HTERT RPE-1 (cell line): Measurements from ENCODE around the gene KCNA1.
"Not testable (repeated sequence)": the region's sequence is repeated elsewhere in the genome, so short reads cannot be mapped to it uniquely, and the experiment has no call there.

Experiments used
- in situ Hi-C: fragments of 300-500 bp; cut with MboI; formaldehyde crosslinking; loops from 4 replicates; pipeline ENCODE4 v1.14.3; 2020; ENCODE audit warnings: low sequenced_read_pairs

Gene KCNA1

DNA sequence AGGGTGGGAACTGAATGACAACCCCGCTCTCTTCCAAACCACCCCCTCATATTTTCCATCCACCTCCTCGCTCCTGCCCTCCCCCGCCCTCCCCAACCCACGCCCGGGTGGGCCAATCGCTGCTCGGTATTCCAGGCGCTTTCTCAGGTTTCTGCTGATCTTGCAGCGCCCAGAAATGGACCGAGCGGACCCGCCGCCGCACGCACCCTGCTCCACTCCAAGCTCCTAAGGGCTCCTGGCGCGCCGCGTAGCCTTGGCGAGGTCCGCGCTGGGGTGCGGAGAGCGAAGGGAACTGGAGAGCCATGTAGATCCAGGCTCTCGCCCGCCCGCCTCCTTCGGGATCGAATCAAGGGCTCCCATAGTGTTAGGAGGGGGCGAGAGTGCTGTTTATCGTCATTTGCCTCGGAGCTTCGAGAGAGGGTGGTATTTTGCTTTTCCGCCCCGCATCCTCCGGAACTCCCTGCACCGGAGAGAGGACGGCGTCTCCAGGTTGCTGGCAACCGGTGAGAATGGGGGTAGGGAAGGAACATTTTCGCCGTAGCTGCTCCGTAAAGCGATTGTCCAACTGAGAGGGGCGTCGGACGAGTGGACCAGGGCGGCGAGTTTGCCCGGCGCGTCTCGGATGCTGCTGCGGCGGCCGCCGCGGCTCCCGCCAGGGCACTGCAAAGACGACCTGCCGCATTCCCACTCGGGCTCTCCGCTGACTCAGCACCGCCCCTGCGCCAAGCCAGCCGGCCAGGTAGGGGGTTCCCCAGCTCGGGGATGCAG, at the start of gene KCNA1:
TSS of gene KCNA1 (plus strand) at position 172 of the 768 bp plus-strand sequence. CDS start 1,474 bp downstream, outside the sequence.
- in situ Hi-C loops = no loop called here

DNA sequence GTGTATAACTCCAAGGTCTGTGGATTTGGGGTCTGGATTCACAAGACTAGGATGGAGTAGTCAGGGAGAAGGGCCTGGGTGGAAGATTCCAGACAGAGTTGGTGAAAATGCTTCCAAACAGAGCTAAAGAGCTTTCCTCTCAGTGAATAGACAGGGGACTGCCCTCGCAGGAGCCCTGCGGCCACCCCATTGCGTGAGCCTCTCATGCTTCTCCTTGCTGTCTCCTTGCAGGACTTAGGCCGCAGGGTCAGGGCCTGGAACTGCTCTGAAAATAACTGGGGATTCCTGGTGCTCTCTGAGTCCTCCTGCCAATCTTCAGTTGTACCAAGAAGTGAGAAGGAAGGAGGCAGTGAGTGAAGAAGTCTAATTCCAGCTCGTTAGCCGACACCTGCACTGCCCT, 49.0 kb upstream of the KCNA1 start:
- in situ Hi-C loops = no loop called here

DNA sequence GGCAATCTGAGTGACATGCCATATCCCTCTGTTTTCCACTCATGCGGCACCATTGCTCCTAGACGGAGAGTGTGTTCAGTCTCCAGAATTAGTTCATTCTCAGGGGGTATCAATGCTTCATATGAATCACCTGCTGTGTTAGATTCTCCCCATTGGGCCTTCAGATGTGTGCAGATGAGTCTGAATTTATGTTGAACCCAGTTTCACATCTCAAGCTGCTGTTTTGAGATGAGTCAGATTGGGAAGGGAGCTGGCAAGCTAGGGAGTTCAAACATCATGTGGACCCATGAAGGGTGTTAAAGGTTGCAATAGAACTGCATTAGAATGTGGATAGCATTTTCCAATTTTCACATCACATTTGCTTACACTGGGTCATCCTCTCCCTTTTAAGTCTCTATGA, 46.9 kb upstream of the KCNA1 start:
- in situ Hi-C loops = no loop called here

DNA sequence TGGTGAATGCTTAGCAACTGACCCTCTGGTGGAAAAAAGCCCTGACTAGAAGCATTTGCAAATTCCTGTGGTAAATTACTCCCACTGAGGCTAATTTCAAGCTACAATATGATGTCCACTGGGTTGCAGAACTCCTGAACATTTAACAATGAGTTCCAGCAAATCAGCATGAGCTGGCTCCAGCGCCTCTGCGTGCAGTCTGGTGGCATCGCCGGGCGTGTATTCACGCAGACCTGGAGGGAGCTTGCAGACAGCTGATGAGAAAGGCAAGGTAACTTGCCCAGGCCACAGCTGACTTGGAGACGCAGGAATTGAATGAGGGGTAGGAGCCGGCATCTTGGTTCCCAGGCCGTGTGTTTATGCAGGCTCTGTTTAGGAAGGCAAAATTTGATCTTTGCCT, 45.1 kb upstream of the KCNA1 start:
- in situ Hi-C loops = no loop called here

DNA sequence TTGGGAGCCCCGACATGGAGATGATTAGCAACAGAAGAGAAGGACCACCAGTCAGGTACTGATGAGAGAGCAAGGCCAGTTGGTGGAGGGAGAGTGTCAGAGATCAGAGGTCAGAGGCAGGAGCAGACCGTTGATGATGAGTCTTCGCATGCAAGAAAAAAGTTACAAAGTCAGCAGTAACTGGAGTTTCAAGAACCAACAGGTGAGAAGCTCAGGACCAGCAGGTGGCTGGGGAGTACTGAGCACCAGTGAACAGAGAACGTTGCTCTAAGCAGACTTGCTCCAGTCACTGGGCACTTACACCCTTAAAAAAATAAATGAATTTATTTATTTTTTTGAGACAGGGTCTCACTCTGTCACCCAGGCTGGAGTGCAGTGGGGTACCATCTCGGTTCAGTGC, 44.5 kb upstream of the KCNA1 start:
- in situ Hi-C loops = no loop called here

DNA sequence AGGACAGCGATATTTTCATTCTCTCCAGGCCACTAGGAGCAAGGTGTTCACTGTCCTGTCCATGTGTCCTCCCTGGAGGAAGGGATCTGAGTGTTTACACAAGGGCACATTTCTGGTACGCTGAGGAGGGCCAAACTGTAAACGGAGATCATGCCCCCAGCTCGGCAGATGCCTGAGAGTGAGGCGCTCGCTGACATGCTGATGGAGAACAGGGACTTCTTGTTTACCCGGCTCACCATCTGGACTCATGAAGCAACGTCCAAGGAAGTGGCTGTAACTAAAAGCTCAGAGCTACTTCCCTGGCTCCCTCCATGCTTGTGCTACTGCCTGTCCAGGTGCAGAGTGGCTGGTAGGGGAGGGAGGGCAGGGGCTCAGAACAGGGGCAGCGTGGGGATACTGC, 43.4 kb upstream of the KCNA1 start:
- in situ Hi-C loops = no loop called here

DNA sequence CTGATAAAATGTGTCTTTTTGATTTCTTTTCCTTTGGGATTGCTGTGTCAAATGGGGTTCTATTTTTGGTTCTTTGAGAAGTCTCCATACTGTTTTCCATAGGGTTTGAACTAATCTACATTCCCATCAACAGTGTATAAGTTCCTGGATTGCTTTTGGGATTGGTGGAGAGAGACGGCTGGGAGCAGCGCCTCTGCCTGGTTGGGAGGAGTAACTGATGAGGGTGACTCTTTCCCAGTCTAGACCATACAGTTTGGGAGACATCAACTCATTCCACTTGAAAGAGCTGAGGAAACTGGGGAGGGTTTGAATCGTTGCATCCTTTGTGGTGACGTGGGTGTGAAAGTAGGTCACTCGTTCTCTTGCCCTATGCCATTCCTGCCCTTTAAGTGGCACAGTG, 42.3 kb upstream of the KCNA1 start:
- in situ Hi-C loops = no loop called here

DNA sequence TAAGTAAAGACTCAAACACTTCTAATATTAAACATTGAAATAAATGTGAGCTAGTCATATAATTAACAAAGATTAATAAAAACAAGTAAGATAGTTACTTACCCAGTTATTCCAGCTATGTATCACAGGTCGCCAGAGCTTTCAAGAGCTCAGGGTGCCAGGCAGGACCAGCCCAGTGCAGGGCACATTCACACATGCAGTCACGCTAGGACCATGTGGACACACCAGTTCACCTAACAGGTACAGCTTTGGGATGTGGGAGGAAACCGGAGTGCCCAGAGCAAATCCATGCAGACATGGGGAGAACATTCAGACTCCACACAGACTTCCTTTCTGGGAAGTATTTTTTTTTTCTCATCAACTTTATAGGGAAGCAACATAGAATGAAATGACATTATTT, 39.3 kb upstream of the KCNA1 start:
- in situ Hi-C loops = no loop called here

DNA sequence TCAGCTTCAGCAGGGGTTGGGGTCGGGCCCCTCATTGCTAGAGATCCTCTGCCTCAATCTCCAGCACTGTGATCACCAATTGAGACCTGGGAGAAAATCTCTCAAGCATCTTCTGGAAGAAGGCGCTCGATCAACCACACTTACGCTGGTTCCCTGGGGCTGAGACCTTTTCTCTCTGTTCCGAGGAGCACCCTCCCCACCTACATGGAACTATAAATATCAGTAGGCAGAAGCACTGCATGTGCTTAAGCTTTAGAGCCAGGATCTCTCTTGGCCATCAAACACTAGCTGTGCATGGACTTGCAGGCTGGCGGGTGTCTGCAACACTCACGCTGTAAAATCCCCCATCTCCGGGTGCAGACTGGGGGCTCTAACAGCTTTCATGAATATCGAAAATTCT, 38.2 kb upstream of the KCNA1 start:
- in situ Hi-C loops = no loop called here

DNA sequence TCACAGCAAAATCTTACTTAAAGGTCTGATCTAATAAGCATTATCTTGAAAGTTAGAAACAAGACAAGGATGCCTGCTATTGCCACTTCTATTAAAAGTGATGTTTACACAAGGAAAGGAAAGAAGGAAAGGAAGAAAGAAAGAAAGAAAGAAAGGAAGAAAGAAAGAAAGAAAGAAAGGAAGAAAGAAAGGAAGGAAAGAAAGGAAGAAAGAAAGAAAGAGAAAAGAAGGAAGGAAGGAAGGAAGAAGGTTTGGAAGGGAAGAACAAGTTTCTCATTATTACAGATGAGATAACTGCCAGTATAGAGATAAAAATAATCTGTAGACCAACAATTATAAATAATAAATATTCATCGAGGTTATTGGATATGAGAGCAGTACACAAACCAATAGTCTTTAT, 35.8 kb upstream of the KCNA1 start:
- in situ Hi-C loops = no loop called here

DNA sequence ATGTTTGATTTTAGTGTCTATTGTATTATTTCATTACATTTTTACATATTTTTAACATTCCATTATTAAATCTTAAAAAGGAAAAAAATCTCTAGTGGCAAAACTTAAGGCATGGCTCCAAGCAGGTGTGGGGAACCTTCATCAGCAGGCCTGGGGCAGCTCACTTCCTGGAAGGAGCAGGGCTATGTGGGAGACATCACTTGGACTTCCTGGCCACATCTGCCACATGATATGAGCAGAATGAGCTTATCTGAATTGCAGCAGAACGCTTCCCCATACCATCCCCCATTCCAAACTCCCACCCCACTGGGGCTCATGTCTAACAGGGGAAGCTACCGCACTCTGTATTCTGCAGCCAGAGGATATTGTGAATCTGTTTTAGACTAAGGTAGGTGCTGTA, 35.0 kb upstream of the KCNA1 start:
- in situ Hi-C loops = no loop called here

DNA sequence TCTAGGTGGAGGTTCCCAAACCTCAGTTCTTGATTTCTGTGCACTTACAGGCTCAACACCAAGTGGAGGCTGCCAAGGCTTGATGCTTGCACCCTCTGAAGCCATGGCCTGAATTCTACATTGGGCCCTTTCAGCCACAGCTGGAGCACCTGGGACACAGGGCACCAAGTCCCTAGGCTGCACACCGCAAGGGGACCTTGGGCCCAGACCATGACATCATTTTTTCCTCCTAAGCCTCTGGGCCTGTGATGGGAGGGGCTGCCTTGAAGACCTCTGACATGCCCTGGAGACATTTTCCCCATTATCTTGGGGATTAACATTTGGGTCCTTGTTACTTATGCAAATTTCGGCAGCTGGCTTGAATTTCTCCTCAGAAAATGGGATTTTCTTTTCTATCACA, 30.2 kb upstream of the KCNA1 start:
- in situ Hi-C loops = not testable (repeated sequence)

DNA sequence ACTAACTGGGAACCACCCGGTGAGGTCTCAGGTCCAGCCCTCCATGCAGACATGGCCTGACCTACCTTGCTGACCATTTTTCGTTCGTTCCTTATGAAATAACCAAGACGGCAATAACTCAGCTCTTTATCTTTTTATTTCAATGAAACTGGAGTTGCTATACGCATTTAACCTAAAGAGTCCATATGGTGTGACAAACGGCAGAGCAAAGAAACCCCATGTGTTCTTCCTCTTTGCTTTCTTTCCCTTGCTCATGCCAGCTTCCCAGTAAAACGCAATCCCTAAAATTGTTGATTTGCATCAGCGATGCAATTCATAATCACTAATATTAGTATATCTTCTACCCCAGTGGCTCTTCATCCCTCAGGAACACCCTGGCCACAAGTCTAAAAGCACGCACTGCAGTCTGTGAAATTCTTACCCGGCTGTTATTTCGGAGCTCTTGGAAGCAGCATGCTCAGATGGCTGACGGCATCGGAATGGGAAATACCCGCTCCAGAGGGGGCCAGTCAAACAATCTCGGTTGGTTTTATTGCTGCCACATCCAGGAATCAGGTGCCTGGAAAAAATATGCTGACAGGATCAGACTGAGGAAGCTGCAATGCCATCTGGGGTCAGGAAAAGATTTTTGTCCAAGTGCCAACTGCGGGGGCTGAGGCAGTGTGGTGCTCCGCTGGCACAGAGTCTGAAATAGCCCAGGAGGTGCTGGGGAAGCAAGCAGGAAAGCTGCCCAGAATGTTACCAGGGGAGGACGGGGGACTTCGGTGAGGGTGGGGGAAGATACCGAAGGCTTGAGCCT, 28.2 kb upstream of the KCNA1 start:
- in situ Hi-C loops = no loop called here

DNA sequence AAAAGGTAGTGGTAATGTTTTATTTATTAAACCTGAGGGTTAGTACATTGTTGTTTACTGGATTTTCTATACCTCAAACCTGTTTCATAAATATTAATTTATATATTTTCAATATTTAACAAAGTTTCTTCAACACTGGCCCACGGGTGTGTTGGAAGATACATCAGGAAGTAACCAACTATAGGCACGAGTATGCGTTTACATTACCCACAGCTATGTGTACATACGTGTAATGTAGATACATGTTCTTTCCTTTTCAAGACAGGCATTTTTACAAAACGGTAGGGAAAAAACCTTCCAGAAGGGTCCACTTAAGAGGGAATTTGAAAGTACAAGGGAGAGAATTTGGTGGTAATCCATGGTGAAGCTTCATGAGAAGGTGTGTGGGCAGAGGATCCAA, 17.8 kb upstream of the KCNA1 start:
- in situ Hi-C loops = no loop called here

DNA sequence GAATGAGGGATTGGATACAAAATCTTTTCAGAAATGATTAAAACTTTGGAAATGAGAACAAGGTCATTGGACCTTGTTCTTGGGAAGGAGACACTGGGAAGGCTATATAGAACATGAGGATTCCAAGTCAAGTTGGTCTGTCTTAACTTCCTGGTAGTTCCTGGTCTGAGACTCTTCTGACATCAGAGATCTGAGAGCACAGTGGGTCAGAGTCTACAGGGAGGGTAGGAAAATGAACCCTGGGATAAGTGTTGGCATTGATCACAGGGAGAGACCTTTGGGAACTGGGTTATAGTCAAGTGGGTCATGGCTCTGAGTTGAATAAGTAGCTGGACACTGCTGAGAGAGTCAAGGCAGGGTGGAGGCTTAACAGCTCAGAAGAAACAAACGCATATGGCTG, 17.3 kb upstream of the KCNA1 start:
- in situ Hi-C loops = no loop called here

DNA sequence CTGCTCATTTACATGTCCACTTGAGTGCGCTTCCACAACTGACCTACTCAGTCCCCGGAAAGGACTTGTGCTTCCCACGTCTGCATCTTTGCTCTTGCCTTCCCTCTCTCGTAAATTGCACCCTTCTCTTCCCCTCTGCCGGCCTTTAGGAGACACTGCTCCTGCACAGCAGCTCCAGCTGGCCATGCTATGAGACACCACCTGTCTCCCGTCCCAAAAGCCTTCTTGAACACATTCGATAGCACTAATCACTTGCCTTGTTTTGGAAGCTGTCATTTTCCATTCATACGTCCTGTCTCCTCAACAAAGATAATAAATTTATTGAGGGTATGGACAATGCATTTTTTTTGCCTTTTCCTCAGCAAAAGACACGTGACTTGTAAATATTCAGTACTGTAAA, 15.7 kb upstream of the KCNA1 start:
- in situ Hi-C loops = no loop called here

DNA sequence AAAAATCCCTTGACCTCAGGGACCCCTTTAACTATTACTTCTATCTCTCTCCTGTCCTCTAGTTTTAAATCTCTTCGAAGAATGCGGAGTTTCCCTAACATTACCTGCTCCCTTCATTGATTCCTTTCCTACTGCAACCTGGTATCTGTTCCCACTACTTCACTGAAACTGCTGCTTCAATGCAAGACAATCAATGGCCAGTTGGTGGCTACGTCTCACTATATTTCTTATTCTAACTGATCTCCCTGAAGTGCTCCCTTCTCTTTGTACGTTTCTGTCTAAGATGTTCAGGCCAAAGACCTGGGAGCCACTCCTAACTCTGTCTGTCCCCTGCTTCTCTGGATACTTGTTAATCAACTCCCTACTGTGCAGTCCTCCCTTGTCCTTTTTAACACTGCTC, 10.3 kb upstream of the KCNA1 start:
- in situ Hi-C loops = no loop called here

DNA sequence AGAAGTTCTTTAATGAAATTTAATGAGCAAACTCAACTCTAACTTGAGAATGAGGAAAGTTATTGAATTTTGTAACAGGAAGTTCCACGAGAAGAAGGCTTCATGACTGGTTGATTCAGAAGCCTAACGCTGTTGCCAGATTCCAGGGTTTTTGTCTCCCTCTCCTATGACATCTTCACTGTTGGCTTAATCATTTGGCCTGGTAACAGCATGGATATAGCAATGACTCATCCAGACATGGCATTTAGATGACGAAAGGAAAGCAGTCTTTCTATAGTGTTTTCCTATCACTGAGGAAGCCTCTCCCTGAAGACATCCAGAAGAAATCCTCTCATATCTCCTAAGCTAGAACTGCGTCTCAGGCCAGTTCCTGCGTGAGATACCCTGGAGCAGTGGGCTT, 9.4 kb upstream of the KCNA1 start:
- in situ Hi-C loops = no loop called here

DNA sequence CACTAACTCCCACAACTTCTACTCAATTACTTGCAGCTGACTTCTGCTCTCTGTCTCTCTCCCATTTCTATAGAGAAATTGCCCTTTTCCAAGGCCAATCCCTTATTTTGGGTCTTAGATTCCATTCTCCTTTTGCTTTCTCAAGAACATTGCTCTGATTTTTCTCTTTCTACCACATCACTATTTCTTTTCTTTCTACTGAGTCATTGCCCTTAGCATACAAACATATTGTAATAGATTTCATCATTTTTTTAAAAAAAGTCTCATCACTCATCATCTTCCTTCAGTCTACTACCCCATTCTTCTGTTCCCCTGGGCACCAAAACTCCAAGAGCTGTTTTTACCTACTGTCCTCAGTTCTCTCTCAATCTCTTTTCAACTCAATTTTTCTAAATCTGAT, 4.4 kb upstream of the KCNA1 start:
- in situ Hi-C loops = no loop called here

DNA sequence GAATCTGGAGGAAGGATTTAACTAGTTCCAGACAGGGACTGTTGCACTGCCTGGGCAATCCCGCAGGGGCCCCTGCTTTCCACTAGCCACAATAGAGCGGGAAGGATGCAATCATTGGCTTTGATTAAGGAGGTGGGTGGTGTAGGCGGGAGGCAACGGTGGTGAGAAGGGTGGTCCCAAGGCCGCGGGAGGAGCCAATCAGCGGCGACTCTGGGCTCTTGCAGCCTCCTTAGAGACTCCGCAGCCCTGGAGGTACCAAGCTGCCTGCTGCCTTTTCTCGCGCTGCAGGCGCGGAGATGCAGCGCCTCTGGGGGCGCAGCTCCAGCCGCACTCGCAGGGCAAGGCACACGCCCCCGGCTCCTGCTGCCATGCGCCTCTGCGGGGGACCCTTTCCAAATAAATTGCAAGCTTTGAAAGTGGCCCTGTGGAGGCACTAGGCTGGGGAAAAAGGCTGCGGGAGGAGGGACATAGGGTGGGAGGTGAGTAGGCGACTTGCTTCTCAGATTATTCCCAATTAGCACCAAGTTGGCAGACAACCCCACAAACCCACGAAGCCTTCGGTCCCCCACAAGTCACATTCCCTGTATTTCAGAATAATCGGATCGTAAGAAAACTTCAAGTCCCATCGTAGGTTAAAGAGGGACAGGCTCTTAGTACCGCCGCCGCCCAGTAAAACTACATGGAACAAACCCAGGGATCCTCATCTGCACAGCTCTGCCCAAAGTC, 858 bp upstream of the KCNA1 start:
- in situ Hi-C loops = no loop called here

DNA sequence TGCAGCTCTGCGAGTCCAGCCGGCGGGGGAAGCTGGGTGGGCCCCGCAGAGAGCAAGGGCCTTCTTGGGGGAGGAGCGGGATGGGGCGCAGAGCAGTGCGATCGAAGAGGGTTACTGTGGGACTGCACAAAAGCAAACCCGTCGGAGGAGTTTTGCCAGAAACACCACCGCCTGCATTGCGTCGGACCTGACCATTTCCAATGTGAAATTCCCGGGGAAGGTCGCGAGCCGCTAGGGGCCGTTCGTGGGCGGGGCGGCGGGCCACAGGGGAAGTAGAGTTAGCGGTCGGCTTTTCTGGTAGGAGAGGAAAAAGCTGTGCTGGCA, 333 bp upstream of the KCNA1 start:
- in situ Hi-C loops = no loop called here
